Keratinocyte (primary cell): Measurements from ENCODE around the gene BAZ1B.

Experiments used
- EZH2 ChIP-seq: IDR thresholded peaks from one replicate; pipeline ENCODE4 v1.6.1; 2012; ENCODE audit warnings: inconsistent platforms, mild to moderate bottlenecking, low read length, moderate library complexity
- TF ChIP-seq, protein P1 (sequence below), 3 experiments: IDR thresholded peaks in 1 of 3; conservative IDR thresholded peaks in 1 of 3; optimal IDR thresholded peaks in 1 of 3; 2 replicates in 2 of 3; 3 replicates in 1 of 3; pipeline versions ENCODE3 to v1.5.1; 2011; ENCODE audit warnings: low read length in 3 of 3, mild to moderate bottlenecking in 3 of 3, moderate library complexity in 2 of 3, control low read depth in 1 of 3, inconsistent platforms in 1 of 3; ENCODE audit not compliant: insufficient read depth in 2 of 3; ENCODE audit errors: extremely low read depth in 1 of 3

DNA sequence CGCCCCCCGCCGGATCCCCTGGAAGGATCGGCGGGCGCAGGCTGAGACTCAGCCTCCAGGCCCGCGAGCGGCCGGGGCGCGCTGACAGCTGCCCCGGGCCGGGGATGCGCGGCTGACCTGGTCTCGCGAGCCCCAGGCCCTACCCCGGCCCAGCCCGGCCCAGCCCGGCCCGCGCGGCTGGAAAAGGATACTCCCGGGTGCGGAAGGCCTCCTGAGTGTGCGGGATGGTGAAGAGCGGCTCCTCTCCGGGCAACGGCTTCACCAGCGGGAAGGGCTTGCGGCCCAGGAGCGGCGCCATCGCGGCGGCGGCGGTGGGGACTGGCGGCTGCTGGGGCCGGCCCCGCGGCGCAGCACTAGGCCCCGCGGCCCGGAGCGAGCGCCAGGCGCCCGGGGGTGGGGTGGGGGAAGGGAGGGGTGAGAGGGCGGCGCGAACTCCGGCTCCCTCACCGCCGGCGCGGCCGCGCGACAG is 423 bp downstream of the BAZ1B start:
- TF ChIP-seq, protein P1, sequence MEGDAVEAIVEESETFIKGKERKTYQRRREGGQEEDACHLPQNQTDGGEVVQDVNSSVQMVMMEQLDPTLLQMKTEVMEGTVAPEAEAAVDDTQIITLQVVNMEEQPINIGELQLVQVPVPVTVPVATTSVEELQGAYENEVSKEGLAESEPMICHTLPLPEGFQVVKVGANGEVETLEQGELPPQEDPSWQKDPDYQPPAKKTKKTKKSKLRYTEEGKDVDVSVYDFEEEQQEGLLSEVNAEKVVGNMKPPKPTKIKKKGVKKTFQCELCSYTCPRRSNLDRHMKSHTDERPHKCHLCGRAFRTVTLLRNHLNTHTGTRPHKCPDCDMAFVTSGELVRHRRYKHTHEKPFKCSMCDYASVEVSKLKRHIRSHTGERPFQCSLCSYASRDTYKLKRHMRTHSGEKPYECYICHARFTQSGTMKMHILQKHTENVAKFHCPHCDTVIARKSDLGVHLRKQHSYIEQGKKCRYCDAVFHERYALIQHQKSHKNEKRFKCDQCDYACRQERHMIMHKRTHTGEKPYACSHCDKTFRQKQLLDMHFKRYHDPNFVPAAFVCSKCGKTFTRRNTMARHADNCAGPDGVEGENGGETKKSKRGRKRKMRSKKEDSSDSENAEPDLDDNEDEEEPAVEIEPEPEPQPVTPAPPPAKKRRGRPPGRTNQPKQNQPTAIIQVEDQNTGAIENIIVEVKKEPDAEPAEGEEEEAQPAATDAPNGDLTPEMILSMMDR (optimal IDR thresholded peaks at IDR 0.05 in 1 of 3, IDR thresholded peaks at IDR 0.05 in 1 of 3, conservative IDR thresholded peaks at IDR 0.05 in 1 of 3; ENCODE audit: extremely low read depth in 1 of 3, insufficient read depth in 2 of 3, low read length in 3 of 3) = no peak
- no peak for TF ChIP-seq EZH2
